ENCODE measurements around the gene SNX13.
A peak's percentile ranks its signal among the peaks of the same experiment; 100 is the strongest.

The SNX13 gene

GRCh38 chr7:17774716-17775288, 165.5 kb downstream of the SNX13 start:
- peak; percentile 28 for DNase-seq (ENCODE audit: low read depth)

DNA sequence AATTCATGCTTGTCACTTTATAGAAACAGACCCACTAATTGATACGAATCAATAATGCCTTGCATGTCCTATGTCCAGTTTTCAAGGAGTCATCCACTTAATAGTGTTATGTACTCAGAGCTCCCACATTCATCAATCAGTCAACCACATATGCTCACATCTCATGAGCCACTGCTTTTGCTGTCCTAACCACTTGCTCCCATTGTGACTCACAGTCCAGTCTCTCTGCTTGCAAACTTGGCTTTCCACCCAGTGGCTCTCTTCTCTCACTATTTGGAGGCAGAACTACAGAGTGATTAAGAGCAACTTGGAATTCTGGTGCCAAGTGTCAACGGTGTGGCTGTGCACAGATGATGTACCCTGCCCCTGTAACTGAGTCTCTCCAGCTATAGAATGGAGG, 166.0 kb downstream of the SNX13 start:
- DNase-seq (ENCODE audit: low read depth), result peak; percentile 96

- DNase-seq (ENCODE audit: low read depth), result peak; percentile 97
These were observed 167.0 kb downstream of the SNX13 start for GRCh38 chr7:17773289-17773626.

DNA sequence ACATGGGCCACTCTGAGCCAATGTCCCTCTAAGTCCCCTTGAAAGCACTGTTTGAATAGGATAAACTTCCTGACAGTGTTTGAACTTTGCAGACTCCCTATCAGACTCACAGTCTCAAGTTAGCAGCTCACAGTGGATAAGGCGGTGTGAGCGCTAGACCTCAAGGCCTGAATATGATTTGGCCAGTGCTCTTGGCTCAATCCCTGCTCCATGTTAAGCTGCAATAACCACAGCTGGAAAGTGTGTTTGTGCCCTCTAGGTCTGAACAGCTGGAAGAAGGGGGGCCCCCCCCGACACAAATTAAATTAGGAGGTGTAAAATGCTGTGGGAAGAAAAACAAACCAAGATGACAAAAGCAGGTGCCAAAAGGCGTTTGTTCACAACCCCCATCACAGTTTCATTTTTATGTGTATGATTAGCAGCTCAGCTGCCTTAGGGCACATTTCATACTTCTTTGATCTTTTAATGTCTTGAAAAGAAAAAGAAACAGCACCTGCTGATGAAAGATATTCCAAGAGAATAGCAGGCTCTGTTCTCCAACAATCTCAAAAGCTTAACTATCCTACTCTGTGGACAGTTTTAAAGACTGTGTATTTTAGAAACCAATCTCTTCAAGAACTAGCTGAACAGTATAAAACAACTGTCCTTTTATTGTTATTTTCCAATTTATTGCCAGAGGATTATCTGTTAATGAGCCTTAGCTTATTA, 167.6 kb downstream of the SNX13 start:
- peak; percentile 6 for DNase-seq (ENCODE audit: low read depth)

DNA sequence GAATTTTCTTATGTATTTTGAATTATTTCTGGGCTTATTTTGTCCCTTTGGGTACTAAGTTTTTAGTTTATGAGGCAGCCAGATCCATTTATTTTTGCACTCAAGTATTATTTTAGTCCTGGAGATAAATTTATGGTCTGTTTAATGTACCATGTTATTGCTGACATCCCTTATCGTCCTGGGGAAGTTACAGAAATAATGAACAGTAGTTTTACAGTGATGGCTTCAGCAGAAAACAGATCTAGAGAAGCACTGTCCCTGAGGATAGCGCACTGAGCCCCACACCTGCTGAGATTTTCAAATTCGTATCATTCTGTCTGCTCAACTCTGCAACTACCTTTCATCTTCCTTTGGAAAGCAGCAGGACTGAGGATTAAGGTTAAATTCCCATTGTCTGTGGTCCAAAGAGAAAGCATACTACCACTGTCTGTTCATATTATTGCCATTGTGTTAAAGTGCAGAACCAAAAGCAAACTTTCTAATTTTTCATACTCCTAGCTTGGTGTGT, 168.3 kb downstream of the SNX13 start:
- DNase-seq (ENCODE audit: low read depth), result no peak

DNA sequence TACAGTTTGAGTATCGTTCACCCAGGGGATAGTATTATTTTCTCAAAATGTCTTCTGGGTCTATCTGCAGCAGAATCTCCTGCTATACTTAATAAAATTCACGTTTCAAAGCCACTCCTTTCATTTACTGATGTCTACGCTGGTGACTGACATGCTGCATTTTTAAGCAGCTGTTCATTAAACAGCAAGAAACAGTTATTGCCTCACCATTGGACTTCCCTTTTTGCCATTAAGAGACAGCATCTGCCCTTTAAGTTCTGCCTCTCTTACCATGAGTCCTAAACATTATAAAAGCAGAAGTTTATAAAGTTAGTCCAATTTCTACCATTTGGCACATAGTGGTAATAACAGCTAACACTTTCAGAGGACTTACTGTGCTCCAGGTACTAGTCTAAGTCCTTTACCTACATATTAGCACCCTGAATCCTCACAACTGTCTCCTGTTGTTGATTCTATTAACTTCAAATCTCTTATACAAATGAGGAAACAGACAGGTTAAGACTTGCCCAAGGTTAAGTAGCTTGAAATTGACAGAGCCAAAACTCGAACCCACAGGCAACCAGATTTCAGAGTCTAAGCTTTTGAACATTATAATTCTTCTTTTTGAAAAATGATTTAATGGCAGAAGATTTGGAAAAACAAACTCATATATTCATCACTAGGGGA, 169.5 kb downstream of the SNX13 start:
- no peak for DNase-seq (ENCODE audit: low read depth)

DNA sequence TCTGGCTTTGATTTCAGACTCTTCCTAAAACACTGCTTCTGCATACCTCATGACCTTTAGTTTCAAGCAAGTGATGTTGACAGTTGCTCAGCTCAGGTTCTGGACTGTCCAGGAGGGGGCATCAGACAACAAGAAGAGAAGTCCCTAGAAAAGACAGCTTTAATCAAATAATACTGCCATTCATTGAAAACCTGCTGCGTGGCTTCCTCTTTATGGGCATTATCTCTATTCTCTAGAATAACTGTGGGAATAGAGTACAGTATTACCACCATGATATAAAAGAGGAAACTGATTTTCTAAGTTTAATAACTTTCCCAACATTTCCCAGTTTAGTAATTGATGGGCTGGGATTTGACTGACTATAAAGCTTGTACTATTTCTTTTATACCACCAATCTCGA, 170.4 kb downstream of the SNX13 start:
- DNase-seq (ENCODE audit: low read depth), result peak; percentile 80

- no peak for DNase-seq (ENCODE audit: low read depth)
These were observed 182.3 kb downstream of the SNX13 start for GRCh38 chr7:17758008-17758407.

GRCh38 chr7:17746020-17746530, 194.2 kb downstream of the SNX13 start:
- no peak for DNase-seq (ENCODE audit: low read depth)

- DNase-seq (ENCODE audit: low read depth), result no peak
These were observed 194.7 kb downstream of the SNX13 start for GRCh38 chr7:17745610-17746009.

GRCh38 chr7:17743316-17743715, 197.0 kb downstream of the SNX13 start:
- no peak for DNase-seq (ENCODE audit: low read depth)

GRCh38 chr7:17741426-17741825, 198.9 kb downstream of the SNX13 start:
- DNase-seq (ENCODE audit: low read depth), result no peak

Measured in iris pigment epithelial cell (primary cell).